ENCODE data around the gene TRMT10B.

TRMT10B gene, protein sequence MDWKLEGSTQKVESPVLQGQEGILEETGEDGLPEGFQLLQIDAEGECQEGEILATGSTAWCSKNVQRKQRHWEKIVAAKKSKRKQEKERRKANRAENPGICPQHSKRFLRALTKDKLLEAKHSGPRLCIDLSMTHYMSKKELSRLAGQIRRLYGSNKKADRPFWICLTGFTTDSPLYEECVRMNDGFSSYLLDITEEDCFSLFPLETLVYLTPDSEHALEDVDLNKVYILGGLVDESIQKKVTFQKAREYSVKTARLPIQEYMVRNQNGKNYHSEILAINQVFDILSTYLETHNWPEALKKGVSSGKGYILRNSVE

DNA sequence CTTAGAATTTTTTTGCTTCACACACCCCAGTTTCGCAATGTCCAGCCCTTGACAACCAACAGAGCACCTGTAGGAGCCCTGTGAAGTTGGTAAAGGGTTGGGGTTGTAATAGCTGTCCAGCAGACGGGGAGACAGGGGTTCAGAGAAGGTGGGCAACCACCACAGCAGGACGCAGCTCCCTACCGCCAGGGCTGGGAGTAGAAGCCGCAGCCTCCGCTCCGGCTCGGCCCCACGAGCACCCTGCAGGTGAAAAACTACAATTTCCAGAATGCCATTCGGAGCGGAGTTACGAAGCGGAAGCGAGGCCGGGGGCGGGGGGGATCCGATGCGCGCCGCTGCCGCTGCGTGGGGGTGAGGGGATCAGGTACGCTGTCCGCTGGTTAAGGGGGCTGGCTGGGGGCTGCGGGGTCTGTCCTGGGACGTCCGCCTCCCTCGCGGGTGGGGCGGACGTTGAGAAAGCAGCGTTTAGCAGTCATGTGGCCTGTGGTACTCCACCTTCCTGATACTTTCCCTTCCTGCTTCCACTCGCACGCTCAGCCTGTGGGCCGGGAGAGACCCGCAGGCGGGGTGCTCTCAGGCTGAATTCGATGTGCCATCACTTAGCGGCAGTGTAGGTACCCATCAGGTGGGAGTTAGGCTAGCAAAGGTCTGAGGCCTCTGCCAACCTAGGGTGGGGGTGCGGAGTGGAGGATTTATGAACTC is at the start of gene TRMT10B:
TRMT10B (plus strand) TSS at position 317 of the 702 bp plus-strand sequence. CDS start 8,127 bp downstream, outside the sequence.
- H3K4me3 ChIP-seq (ENCODE audit: low read depth, low read length) = peak within 1 kb of the TSS; percentile 90
- DNase-seq (ENCODE audit: low read depth) = peak; percentile 83
- TF ChIP-seq CTCF (IDR thresholded peaks at IDR 0.05; ENCODE audit: insufficient read depth, low read depth, low read length, missing control alignments) = no peak

- TF ChIP-seq CTCF (IDR thresholded peaks at IDR 0.05; ENCODE audit: insufficient read depth, low read depth, low read length, missing control alignments) = no peak
- no peak for DNase-seq (ENCODE audit: low read depth)
- H3K4me3 ChIP-seq (ENCODE audit: low read depth, low read length) = no peak overlapping the region
These were observed 47.8 kb upstream of the TRMT10B start for GRCh38 chr9:37705787-37706186.

- no peak for DNase-seq (ENCODE audit: low read depth)
- TF ChIP-seq CTCF (IDR thresholded peaks at IDR 0.05; ENCODE audit: insufficient read depth, low read depth, low read length, missing control alignments) = no peak
- no peak overlapping the region for H3K4me3 ChIP-seq (ENCODE audit: low read depth, low read length)
These were observed 47.3 kb upstream of the TRMT10B start for GRCh38 chr9:37706290-37706689.

DNA sequence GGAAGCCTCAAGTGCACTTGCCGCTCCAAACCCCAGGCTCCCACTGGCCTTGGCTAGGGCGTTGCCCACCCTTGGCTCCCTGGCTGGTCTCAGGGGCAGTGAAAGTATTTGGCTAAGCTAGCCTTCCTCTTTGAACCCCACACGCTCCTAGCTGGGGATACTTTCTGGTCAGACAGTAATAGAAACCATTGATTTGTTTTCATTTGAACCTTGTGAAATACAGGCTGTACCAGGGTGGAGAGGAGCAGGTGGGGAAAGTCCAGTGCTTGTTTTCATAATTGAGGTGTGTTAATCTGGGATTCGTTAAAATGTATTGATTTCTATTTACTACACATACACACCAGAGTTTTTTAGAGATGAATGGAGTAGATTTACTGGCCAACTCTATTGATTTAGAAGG is 45.9 kb upstream of the TRMT10B start:
- DNase-seq (ENCODE audit: low read depth) = no peak
- no peak overlapping the region for H3K4me3 ChIP-seq (ENCODE audit: low read depth, low read length)
- no peak for TF ChIP-seq CTCF (IDR thresholded peaks at IDR 0.05; ENCODE audit: insufficient read depth, low read depth, low read length, missing control alignments)

DNA sequence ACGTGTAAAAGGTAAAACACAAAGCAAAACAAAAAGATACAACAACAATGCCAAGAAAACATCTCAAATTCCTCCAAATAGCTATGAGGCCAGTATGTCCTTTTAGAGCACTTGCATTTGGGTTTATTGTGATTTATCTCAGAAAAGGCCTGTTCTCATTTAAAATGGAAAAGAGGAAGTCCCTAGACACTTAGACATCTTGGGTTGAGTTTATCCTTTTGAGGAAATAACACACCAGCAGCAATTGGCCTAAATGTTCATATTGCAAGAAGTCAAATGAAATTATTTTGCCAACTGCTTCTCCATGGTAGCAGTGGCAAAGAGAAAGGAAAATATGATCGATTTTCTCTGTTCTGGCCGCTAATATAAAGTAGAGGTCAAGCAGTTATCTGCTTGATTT is 43.6 kb upstream of the TRMT10B start:
- TF ChIP-seq CTCF (IDR thresholded peaks at IDR 0.05; ENCODE audit: insufficient read depth, low read depth, low read length, missing control alignments) = no peak
- H3K4me3 ChIP-seq (ENCODE audit: low read depth, low read length) = no peak overlapping the region
- DNase-seq (ENCODE audit: low read depth) = no peak

- DNase-seq (ENCODE audit: low read depth) = no peak
- H3K4me3 ChIP-seq (ENCODE audit: low read depth, low read length) = no peak overlapping the region
- TF ChIP-seq CTCF (IDR thresholded peaks at IDR 0.05; ENCODE audit: insufficient read depth, low read depth, low read length, missing control alignments) = no peak
These were observed 38.3 kb upstream of the TRMT10B start for GRCh38 chr9:37715260-37715659.

All from GM12865 (cell line).